GM21786 (cell line): ENCODE results near the gene SWSAP1.
A peak's percentile ranks its signal among the peaks of the same experiment; 100 is the strongest.

Experiments
- ATAC-seq: cut with Tn5 transposase; IDR thresholded peaks from one replicate; pipeline ENCODE4 v1.9.1; 2021; ENCODE audit not compliant: unreplicated experiment

SWSAP1 gene

GRCh38 chr19:11408591-11408990 is 34.1 kb downstream of the SWSAP1 start:
- no peak for ATAC-seq

GRCh38 chr19:11410682-11411081 is 36.2 kb downstream of the SWSAP1 start:
- ATAC-seq = no peak

GRCh38 chr19:11414544-11414943 is 40.1 kb downstream of the SWSAP1 start:
- ATAC-seq = no peak

DNA sequence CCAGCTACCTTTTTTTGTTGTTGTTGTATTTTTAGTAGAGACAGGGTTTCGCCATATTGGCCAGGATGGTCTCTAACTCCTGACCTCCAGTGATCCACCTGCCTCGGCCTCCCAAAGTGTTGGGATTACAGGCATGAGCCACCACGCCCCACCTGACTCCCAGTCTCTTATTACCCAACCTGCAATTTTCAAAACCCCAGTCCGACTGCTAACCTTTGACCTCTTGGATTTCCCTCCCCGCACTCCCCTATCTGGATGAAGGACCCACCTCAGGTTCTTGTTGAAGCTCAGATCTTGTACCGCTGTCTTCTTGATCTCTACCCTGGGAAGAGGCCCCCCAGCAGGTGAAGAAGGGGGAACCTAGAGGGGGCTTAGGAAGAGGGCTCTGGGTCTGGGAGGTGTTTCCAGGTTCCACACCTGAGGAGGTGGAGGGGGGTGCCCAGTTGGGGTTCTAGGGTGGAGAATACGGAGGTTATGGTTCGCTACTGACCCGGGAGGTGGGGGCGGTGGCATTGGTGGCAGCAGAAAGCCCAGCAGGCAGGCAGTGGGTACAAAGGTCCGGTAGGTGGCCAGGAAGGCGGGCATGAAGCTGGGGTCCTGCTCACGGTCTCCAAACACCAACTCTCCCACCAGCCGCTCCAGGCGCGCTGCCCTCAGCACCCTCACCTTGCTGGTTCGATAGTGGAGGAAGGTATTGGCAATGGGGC is 42.0 kb downstream of the SWSAP1 start:
- ATAC-seq = no peak

DNA sequence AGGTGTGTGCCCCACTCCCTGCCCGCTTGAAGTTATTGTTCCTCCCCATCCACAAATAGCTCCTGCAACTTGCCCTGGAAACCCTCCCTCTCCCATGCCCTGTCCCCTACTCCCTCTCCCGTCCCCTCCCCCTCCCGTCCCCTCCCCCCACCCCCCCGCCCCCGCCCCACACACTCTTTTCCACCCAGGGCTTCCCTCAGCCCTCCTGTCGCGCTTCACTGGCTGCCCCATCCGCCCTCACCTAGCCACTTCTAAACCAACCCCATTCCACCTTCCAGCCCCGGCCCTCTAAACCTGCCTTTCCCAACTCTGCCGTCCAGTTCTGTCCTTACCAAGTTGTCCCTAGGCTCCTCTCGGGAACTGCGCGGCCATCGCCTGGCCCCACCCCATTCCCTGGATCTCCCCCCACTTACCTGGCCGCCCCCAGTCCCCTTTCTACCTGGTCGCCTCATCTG is 43.7 kb downstream of the SWSAP1 start:
- ATAC-seq = no peak

DNA sequence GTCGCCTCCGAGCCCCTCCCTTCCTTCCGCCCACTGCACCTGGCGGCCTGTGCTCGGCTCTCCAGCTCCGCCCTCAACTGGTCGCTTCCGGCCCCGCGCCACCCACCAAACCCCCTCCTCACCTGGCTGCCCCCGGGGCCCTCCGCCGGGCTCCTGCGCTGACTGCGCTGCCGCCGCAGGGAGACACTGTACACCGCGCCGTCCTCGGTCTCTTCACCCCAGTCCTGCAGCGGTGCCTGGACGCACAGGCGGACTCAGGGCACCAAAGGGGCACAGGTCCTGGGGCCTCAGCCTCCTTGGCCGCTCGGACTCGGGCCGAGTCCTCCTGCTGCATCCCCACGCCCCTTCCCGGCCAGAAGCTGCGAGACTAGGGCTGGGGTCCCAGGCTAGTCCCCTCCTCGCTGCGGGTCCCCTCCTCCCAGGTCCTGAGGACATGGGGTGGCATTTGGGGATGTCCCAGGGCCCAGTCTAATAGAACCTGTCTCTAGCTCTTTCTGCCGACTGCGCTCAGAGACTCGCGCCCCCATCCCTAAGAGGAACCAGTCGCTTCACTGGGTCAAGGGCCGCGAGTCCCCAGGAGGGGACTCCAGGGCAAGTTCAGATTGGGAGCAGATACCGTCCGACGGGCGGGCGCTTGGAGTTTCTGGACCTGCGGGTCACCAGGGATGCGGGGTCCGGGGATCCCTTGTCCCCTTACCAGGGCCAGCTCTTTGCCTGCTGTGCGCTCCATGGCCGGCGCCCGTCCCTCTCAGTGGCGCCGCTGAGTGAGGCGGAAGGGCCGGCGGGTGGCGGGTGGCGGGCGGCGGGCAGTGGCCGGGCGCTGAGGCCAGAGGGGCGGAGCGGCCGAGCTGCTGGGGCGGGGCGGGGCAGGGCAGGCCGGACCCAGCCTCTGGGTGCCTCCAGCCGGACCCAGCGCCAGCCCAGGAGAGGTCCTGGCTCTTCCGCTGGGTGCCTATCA is 44.4 kb downstream of the SWSAP1 start, which contains the start of gene RGL3:
RGL3 (minus strand) TSS at position 766 of the 958 bp plus-strand sequence; CDS start at position 730, 36 bp downstream.
- no peak for ATAC-seq

DNA sequence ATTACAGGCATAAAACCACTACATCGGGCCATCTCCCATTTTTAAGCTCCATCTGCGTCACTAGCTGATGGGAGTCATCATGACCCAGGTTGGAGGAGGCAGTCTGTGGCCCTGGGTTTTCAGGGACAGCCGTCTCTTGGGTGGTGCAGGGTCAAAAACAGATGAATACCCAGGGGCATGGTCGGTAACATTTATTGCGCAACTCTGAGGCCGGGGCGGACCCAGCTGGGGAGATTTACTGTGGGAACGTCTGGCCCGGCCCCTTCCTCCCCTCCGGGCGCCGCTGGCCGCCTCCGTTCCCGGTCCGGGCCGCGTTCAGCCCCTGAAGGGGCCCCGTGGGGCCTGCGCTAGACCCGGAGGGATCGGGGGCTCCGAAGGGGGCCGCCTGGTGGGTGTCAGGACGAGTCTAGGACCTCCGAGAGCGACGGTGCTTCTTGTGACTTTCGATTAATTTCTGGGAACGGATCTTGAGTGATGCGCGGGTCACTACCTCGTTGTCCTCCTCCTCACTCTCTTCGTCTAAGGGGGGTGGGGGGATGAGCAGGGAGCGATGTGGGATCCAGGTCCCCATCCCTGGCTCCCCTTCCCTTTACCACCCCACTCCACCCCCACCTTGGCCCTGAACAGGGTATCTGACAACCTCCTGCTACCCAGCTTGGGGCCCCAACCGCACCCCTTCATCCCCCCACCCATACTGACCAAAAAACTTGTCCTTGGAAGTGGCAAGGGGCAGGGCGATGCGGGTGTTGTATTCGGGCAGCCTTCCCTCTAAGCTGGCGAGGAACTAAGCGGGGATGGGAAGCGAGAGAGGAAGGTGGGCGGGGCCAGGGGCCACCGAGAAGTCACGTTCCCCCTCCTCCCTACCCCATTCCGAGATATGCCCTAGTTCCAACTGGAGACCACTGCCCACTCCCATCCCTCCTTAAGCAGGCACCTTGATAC is 46.2 kb downstream of the SWSAP1 start:
- ATAC-seq = no peak

GRCh38 chr19:11421371-11422098 is 47.1 kb downstream of the SWSAP1 start:
- ATAC-seq = peak; percentile 23

DNA sequence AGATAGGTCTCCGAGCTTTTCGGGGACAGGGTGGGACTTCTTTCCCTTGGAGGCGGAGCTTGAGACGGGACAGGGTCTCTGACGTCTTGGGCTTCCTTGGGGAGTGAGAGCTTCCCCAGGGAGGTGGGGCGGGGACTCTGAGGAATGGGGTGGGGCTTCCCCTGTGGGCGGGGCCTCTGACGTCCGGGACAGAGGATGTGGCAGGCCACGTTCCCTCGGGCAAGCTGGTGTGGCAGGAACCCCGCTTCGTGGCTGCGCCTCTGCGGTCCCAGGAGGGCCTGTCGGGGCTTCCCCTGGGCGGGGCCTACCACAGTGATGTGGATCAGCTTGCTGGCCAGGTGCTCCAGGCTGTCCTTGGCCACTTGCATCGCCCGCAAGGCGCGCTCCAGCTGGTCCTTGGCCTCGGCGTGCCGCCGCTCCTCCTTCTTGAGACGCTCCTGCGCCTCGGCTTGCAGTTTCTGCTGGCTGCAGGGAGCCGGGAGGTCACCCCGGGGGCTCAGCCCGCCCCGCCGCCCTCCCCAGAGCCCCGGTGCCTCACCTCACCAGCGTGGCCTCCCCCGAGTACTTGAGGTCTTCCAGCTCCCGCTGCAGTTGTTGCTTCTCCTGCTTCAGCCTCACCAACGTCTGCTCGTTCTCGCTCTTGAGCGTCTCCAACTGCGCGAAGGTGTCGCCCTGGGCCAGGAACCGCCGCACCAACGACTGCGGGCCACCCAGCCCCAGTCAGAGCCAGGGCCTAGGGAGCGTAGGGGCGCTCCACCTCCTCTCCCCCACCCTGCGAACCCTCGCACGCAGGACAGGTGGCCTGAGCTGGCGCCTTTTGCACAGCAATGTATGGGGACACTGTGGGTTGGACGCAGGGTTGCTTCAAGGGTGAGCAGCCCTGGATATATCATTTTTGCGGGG is 47.9 kb downstream of the SWSAP1 start:
- ATAC-seq = peak; percentile 66

DNA sequence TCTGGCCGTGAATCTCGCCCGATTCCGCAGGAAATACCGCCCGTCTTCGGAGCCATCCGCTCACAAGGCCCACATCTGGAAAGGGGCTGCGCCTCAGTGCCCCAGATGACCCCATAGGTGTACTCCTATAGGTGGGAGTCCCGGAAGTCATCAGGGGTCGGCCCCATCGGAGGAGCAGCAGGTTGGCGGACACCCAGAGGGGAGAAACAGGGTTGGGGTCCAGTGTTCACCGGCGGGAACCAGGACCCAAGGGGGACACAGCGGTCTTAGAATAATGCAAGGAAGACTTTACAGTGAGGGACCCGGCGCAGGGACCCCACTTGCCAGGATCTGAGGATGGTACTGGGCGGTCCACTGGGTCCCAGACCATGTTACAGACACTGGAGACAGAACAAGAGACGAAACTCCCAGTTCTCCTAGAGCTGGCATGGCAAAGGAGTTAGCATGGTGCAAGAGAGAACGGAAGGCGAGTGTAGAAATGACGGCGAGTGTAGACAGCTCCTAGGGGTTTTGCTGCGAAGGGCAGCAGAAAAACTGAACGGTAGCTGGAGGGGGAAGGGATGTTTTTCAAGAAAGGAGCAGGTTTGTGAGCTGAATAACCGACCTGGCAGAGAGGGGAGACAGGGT is 48.8 kb downstream of the SWSAP1 start:
- no peak for ATAC-seq

DNA sequence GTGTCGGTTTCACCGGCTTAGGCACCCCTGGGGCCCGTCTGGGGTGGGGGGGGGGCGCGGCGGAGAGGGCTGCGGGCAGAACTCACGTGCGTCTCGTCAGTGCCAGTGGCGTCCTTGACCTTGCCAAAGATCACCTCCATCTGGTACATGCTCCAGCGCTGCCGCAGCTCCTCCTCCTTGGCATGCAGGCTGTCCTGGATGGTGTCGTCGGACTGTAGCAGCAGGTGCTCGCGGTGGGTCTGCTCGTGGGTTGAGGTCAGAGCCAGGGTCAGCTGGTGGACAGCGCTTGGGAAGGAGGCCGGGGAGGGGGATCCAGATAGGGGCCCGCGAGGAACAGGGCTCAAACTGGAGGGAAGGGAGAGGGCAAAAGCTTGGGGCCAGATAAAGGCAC is 49.3 kb downstream of the SWSAP1 start:
- ATAC-seq = no peak
